ENCODE measurements around the gene AHNAK. TPM values are rescaled to one million over a fixed set of nuclear protein-coding genes. Genes with fewer than 3 reads are reported as not detected.
A peak's percentile ranks its signal among the peaks of the same experiment; 100 is the strongest.

The AHNAK gene
- total and polyA plus RNA-seq, 8 donors = 37.4 to 693 (median 554) TPM

GRCh38 chr11:62487738-62488551 is 58.7 kb downstream of the AHNAK start:
- H3K4me1 ChIP-seq = peaks cover 0 to 20% (median 7%) of the 10 kb centered on the region in 4 donors
- H3K9me3 ChIP-seq = no peaks in the 10 kb centered on the region
- intact Hi-C loops (cut with DNase I; ENCODE audit: low total_unique reads) = no loop called here
- TF ChIP-seq POLR2AphosphoS5 (IDR thresholded peaks at IDR 0.05) (no peak), EP300 (IDR thresholded peaks at IDR 0.05) (no peak), CTCF (IDR thresholded peaks at IDR 0.05) (no peak), POLR2A (IDR thresholded peaks at IDR 0.05) (no peak)
- WGBS, 5 donors = 37 to 44% (median 40%) methylated on average over 18 to 19 of the region's 19 CpGs
- no peaks in the 10 kb centered on the region for H3K27me3 ChIP-seq
- peak overlapping the region in 1 of 5 donors; percentile 62 for H3K27ac ChIP-seq
- peak in 1 of 2 donors; percentile 70 for DNase-seq
- no peaks in the 10 kb centered on the region for H3K36me3 ChIP-seq
- H3K4me3 ChIP-seq = no peak overlapping the region

GRCh38 chr11:62487136-62487535 is 59.5 kb downstream of the AHNAK start:
- Histone ChIP-seq H3K27ac (peak overlapping the region in 1 of 5 donors; percentile 62), H3K4me3 (no peak overlapping the region), H3K36me3 (no peaks in the 10 kb centered on the region), H3K4me1 (peaks cover 0 to 20% (median 7%) of the 10 kb centered on the region in 4 donors), H3K27me3 (no peaks in the 10 kb centered on the region), H3K9me3 (no peaks in the 10 kb centered on the region)
- no peak for TF ChIP-seq EP300 (IDR thresholded peaks at IDR 0.05)
- TF ChIP-seq CTCF (IDR thresholded peaks at IDR 0.05) = no peak
- 77 to 82% (median 81%) methylated on average over 8 of the region's 8 CpGs for WGBS, 5 donors
- intact Hi-C loops (cut with DNase I; ENCODE audit: low total_unique reads) = no loop called here
- no peak for DNase-seq

GRCh38 chr11:62484352-62484751 is 62.3 kb downstream of the AHNAK start:
- H3K9me3 ChIP-seq = no peaks in the 10 kb centered on the region
- intact Hi-C loops (cut with DNase I; ENCODE audit: low total_unique reads) = no loop called here
- peaks cover 0 to 38% (median 10%) of the 10 kb centered on the region in 4 donors for H3K4me1 ChIP-seq
- no peaks in the 10 kb centered on the region for H3K36me3 ChIP-seq
- no peaks in the 10 kb centered on the region for H3K27me3 ChIP-seq
- WGBS, 5 donors = 84 to 93% (median 89%) methylated on average over 6 of the region's 6 CpGs
- no peak overlapping the region for H3K27ac ChIP-seq
- no peak for DNase-seq
- TF ChIP-seq POLR2AphosphoS5 (IDR thresholded peaks at IDR 0.05) = no peak
- TF ChIP-seq POLR2A (IDR thresholded peaks at IDR 0.05) = no peak
- TF ChIP-seq CTCF (IDR thresholded peaks at IDR 0.05) = no peak
- TF ChIP-seq EP300 (IDR thresholded peaks at IDR 0.05) = no peak
- no peak overlapping the region for H3K4me3 ChIP-seq

GRCh38 chr11:62482753-62483152 is 63.9 kb downstream of the AHNAK start:
- Histone ChIP-seq H3K36me3 (no peaks in the 10 kb centered on the region), H3K27me3 (no peaks in the 10 kb centered on the region), H3K4me3 (no peak overlapping the region), H3K27ac (peak overlapping the region in 1 of 5 donors; percentile 49), H3K4me1 (peaks cover 0 to 22% (median 4%) of the 10 kb centered on the region in 4 donors), H3K9me3 (no peaks in the 10 kb centered on the region)
- DNase-seq = no peak
- intact Hi-C loops (cut with DNase I; ENCODE audit: low total_unique reads) = no loop called here
- TF ChIP-seq POLR2A (IDR thresholded peaks at IDR 0.05) (no peak), POLR2AphosphoS5 (IDR thresholded peaks at IDR 0.05) (no peak), EP300 (IDR thresholded peaks at IDR 0.05) (no peak), CTCF (IDR thresholded peaks at IDR 0.05) (no peak)
- 72 to 82% (median 75%) methylated on average over 6 of the region's 6 CpGs for WGBS, 5 donors

All from stomach (tissue), 9 donors.